ENCODE measurements around the gene VWA7.
A peak's percentile ranks its signal among the peaks of the same experiment; 100 is the strongest.
"Not testable (repeated sequence)": the region's sequence is repeated elsewhere in the genome, so short reads cannot be mapped to it uniquely, and the experiment has no call there.

Gene VWA7, protein sequence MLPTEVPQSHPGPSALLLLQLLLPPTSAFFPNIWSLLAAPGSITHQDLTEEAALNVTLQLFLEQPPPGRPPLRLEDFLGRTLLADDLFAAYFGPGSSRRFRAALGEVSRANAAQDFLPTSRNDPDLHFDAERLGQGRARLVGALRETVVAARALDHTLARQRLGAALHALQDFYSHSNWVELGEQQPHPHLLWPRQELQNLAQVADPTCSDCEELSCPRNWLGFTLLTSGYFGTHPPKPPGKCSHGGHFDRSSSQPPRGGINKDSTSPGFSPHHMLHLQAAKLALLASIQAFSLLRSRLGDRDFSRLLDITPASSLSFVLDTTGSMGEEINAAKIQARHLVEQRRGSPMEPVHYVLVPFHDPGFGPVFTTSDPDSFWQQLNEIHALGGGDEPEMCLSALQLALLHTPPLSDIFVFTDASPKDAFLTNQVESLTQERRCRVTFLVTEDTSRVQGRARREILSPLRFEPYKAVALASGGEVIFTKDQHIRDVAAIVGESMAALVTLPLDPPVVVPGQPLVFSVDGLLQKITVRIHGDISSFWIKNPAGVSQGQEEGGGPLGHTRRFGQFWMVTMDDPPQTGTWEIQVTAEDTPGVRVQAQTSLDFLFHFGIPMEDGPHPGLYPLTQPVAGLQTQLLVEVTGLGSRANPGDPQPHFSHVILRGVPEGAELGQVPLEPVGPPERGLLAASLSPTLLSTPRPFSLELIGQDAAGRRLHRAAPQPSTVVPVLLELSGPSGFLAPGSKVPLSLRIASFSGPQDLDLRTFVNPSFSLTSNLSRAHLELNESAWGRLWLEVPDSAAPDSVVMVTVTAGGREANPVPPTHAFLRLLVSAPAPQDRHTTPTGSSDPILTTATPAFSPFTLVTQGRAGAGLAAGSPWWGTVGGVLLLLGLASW

DNA sequence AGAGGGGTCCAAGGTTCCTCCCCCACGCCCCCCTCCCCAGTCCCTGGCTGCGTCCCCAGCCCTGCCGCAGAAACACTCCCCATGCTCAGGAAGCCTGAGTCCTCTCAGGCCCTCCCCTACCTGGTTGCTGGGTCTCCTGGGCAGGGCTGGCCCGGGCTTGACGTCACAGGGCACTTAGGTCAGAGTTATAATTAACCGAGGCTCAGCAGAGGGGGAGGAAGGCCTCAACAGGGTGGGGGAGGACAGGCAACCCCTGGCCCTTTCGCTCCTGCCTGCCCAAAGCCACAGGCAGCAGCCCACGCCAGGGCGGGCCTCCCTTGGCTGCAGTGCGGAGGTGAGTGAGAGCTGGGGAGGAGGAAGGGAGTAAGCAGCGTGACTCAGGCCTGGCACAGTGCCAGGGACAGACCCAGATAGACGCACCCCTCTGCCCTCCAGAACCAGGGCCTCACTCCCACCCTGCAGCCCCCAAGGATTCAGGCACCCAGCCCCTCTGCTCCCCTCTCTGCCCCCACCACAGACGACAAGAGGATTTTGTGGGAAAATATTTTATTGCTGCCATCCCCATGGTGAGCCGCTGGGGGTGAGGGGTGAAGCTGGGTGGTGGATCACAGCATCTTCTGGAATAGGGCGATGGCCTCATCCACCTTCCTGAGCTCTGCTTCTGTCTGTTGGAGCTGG, at the start of gene VWA7:
Gene VWA7, minus strand, starts transcription at position 340 of the 678 bp plus-strand sequence. CDS start 549 bp downstream, outside the sequence.
- ChIA-PET CTCF (interaction anchor here (0.5 to 2.0 kb wide), 4 partner anchors 14 to 148 kb away, joined by 3 to 12 read pairs (median 4); no protein-coding TSS in a partner anchor), POLR2A (interaction anchor here (0.8 to 3.8 kb wide), 8 partner anchors 14 to 86 kb away, joined by 3 to 17 read pairs (median 4); partner anchors contain the start of genes ABHD16A, HSPA1A, HSPA1B and HSPA1L)
- TF ChIP-seq, protein P1, sequence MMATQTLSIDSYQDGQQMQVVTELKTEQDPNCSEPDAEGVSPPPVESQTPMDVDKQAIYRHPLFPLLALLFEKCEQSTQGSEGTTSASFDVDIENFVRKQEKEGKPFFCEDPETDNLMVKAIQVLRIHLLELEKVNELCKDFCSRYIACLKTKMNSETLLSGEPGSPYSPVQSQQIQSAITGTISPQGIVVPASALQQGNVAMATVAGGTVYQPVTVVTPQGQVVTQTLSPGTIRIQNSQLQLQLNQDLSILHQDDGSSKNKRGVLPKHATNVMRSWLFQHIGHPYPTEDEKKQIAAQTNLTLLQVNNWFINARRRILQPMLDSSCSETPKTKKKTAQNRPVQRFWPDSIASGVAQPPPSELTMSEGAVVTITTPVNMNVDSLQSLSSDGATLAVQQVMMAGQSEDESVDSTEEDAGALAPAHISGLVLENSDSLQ (IDR thresholded peaks at IDR 0.05): no peak
- peak; percentile 65 for DNase-seq (ENCODE audit: extremely low spot score)

DNA sequence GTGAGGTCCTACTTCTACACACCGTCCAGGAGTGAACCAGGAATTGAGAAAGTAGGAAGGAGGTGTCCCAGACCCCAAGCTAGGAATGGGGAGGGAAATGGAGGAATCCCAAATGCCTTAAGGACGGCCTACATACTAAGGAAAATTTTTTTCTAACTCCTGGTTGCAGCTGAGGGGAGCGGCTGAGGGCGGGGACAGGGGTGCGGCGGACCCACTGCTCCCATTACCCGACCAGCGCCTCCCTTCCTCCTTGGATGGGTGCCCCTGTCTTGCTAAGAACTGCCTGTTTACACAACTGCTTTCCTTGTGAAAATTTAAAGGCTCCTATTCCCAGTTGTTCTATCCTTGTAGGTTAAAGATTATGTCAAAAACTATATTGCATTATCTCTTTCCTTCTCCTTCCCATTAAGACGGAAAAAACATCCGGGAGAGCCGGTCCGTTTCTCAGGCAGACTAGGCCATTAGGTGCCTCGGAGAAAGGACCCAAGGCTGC, 49.7 kb upstream of the VWA7 start:
- ChIA-PET CTCF (interaction anchor here (0.5 to 1.3 kb wide), 3 partner anchors 10 to 97 kb away, joined by 3 to 5 read pairs (median 4); partner anchors contain the start of gene LSM2), POLR2A (interaction anchor here (0.6 to 2.4 kb wide), 49 partner anchors 8 to 1443 kb away, joined by 3 to 104 read pairs (median 5); partner anchors contain the start of genes ABHD16A, BAG6, CLIC1 and DDX39B)
- no peak for TF ChIP-seq L3MBTL2 (conservative IDR thresholded peaks at IDR 0.05)
- no peak for DNase-seq (ENCODE audit: extremely low spot score)

DNA sequence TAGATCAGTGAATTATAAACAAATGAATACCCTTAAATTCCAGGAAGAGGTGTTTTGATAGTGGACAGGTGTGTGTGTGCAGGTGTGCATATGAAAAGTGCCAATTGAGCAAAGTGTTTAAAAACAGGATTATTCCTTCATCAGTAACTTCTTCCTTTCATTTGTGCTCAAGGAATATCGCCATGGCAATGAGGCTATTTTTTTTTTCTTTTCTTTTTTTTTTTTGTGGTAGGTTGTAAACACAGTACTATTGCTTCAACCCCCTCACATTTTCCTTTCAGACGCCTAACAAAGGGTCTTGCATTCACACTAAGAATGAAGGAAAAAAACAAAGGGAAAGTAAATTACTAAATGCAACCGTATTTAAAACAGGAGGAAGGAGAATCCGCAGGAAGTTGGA, 48.4 kb upstream of the VWA7 start:
- CTCF ChIA-PET: interaction anchor here (0.8 kb wide), 1 partner anchor 30 kb away, joined by 4 read pairs; the partner anchor contains the start of gene VARS1
- POLR2A ChIA-PET: interaction anchor here (1.1 to 2.2 kb wide), 3 partner anchors 10 to 30 kb away, joined by 5 to 13 read pairs (median 10); partner anchors contain the start of genes HSPA1A, HSPA1L, LSM2 and VARS1
- TF ChIP-seq ZNF384 (IDR thresholded peaks at IDR 0.05): peak; percentile 44; the same call in 1 of the 2 replicates
- no peak for TF ChIP-seq FOXM1 (IDR thresholded peaks at IDR 0.05; ENCODE audit: borderline replicate concordance)
- DNase-seq (ENCODE audit: extremely low spot score): no peak

DNA sequence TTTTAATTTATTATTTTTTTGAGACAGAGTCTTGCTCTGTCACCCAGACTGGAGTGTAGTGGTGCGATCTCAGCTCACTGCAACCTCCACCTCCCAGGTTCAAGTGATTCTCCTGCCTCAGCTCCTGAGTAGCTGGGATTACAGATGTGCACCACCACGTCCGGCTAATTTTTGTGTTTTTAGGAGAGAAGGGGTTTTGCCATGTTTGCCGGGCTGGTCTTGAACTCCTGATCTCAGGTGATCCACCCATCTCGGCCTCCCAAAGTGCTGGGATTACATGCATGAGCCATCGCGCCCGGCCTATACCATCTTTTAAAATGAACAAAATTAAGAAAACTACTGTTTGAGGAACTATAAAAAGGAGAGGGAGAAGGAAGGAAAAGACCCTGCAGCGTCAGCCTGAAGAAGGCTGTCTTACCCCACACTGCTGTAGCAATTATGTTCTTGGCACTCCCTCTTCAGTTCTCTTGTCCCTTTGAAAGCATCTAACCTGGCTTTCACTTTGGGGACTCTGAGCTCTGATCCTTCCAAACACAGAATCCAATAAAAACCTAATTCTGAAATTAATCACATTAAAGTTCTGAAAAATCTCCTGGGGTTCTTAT, 46.6 kb upstream of the VWA7 start:
- ChIA-PET POLR2A (interaction anchor here (1.8 to 3.0 kb wide), 4 partner anchors 8 to 39 kb away, joined by 8 to 16 read pairs (median 11); partner anchors contain the start of genes HSPA1A, HSPA1L, LSM2 and NEU1), CTCF (interaction anchor here (0.7 kb wide), 1 partner anchor 291 kb away, joined by 3 read pairs; no protein-coding TSS in a partner anchor)
- not testable (repeated sequence) for DNase-seq (ENCODE audit: extremely low spot score)

DNA sequence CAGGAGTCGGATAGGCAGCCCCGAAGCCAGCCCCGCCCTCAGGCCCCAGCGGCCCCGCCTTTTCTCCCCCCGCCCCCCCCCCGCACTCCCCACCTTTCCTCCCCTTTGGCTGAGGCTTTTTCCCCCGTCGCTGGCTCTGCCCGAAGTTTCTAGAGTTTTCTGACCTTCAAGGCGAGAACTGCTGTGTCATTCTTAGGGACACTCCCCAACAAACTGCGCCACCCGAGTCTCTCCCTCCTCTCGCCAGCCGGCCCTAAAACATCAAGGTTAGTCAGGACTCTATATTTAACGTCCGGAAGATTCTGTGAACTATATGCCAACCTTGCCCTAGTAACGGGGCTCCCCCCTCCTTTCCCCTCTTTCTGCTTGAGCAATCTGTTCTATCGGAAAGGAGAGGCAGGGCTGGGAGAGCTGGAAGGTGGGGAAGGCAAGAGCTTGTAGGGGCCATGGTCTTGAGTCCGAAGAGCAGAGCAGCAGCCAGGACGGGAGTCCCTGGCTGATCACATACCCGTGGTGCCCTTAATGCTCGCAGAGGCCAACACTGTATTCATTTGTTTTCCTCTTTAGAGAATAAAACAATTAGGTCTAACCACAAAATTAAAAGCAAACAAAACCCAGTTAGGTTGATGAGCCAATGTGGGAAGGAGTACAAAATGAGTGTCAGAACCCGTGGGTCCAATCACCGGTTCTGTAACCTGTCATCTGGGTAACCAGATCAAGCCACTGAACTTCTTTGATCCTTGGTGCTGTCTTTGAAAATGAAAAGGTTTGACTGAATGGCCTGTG, 45.1 kb upstream of the VWA7 start:
- CTCF ChIA-PET: interaction anchor here (0.5 kb wide), 1 partner anchor 52 kb away, joined by 3 read pairs; no protein-coding TSS in a partner anchor
- no peak for TF ChIP-seq FOXA1 (IDR thresholded peaks at IDR 0.05)
- TF ChIP-seq ZNF384 (IDR thresholded peaks at IDR 0.05): no peak
- no peak for TF ChIP-seq BHLHE40 (IDR thresholded peaks at IDR 0.05; ENCODE audit: borderline replicate concordance)
- TF ChIP-seq ARNT (IDR thresholded peaks at IDR 0.05): no peak
- DNase-seq (ENCODE audit: extremely low spot score): peak; percentile 50
- POLR2A ChIA-PET: interaction anchor here (1.8 to 4.7 kb wide), 5 partner anchors 8 to 119 kb away, joined by 5 to 25 read pairs (median 9); partner anchors contain the start of genes ABHD16A, LSM2 and NEU1

DNA sequence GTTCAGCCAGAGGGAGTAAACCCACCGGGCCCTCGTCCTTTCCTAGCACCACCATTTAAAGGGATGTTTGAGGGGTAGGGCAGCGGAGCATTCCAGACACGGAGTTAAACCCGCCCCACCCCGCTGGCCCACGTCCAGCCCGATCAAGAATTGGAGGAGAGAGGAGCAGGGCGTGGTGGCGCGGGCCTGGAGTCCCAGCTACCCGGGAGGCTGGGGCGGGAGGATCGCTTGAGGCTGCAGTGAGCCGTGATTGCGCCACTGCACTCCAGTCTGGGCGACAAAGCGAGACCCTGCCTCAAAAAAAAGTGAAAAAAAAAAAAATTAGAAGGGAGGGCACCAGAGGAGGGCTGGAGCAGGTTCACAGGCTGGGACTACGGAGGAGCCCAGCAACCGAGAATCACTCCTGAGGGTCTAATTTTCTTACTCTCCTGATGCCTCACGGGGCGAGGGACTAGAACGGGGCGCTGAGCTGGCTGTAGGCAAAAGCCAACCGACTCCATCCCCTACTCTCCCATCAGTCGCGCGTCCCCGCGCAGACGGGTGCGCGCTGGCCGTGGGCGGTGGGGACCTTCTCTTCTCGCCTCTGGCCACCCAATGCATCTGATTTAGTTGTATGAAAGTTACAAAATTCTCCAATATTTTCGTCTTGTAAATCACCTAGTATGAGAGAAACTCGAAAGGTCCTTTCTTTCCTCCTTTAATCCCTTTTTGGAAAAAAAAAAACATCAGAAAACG, 44.3 kb upstream of the VWA7 start:
- CTCF ChIA-PET: no interaction called here
- TF ChIP-seq ARNT (IDR thresholded peaks at IDR 0.05): no peak
- no peak for TF ChIP-seq FOXA1 (IDR thresholded peaks at IDR 0.05)
- TF ChIP-seq, protein P1 (IDR thresholded peaks at IDR 0.05): no peak
- no peak for TF ChIP-seq NFRKB (IDR thresholded peaks at IDR 0.05)
- no peak for TF ChIP-seq FOXM1 (IDR thresholded peaks at IDR 0.05; ENCODE audit: borderline replicate concordance)
- TF ChIP-seq ZNF384 (IDR thresholded peaks at IDR 0.05): no peak; the same call in 1 of the 2 replicates
- no peak for TF ChIP-seq SP1 (IDR thresholded peaks at IDR 0.05)
- TF ChIP-seq L3MBTL2 (conservative IDR thresholded peaks at IDR 0.05): no peak
- no peak for TF ChIP-seq CTBP1 (IDR thresholded peaks at IDR 0.05; ENCODE audit: borderline replicate concordance)
- TF ChIP-seq TARDBP (IDR thresholded peaks at IDR 0.05): no peak
- TF ChIP-seq BHLHE40 (IDR thresholded peaks at IDR 0.05; ENCODE audit: borderline replicate concordance): no peak
- TF ChIP-seq SUZ12 (IDR thresholded peaks at IDR 0.05): no peak
- no peak for TF ChIP-seq FOXK2 (IDR thresholded peaks at IDR 0.05)
- no peak for TF ChIP-seq LEF1 (IDR thresholded peaks at IDR 0.05; ENCODE audit: borderline replicate concordance)
- no peak for TF ChIP-seq HDGF (IDR thresholded peaks at IDR 0.05; ENCODE audit: borderline replicate concordance)
- TF ChIP-seq ELF4 (IDR thresholded peaks at IDR 0.05): no peak
- POLR2A ChIA-PET: interaction anchor here (2.1 to 4.7 kb wide), 4 partner anchors 9 to 118 kb away, joined by 5 to 25 read pairs (median 12); partner anchors contain the start of genes ABHD16A, LSM2 and NEU1
- peak; percentile 45 for DNase-seq (ENCODE audit: extremely low spot score)

DNA sequence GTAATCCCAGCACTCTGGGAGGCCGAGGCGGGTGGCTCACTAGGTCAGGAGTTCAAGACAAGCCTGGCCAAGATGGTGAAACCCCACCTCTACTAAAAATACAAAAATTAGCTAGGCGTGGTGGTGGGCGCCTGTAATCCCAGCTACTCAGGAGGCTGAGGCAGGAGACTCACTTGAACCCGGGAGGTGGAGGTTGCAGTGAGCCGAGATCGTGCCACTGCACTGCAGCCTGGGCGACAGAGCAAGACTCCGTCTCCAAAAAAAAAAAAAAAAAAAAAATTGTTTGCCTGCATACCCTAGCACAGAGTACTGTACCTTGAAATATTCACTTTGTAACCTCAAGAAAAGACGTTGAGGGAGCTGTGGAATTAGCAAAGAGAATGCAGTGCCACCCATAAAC, 43.3 kb upstream of the VWA7 start:
- DNase-seq (ENCODE audit: extremely low spot score): not testable (repeated sequence)
- CTCF ChIA-PET: interaction anchor here (1.7 kb wide), 1 partner anchor 51 kb away, joined by 7 read pairs; no protein-coding TSS in a partner anchor
- POLR2A ChIA-PET: interaction anchor here (0.6 to 4.7 kb wide), 6 partner anchors 11 to 357 kb away, joined by 3 to 25 read pairs (median 3); partner anchors contain the start of gene VARS1

Data from HEK293T (cell line).